GM23338 (cell line): ENCODE measurements around the gene CXorf65. TPM values are rescaled to one million over a fixed set of nuclear protein-coding genes. Genes with fewer than 3 reads are reported as not detected.

Experiments
- ATAC-seq: fragments of 200-7000 bp; cut with Tn5 transposase; 3 replicates; pipeline ENCODE4 v1.9.1; 2020
- DNase-seq: peaks from one replicate; pipeline ENCODE4 v3.0.0-alpha.2; 2015; ENCODE audit warnings: low spot score
- H2AFZ ChIP-seq: fragments of 200-600 bp; sonication (generic); 2 replicates; pipeline ENCODE4 v1.8.0; 2016; ENCODE audit warnings: antibody characterized with exemption, mild to moderate bottlenecking, moderate library complexity
- H3F3A ChIP-seq: fragments of 200-600 bp; sonication (generic); replicated peaks from 2 replicates; pipeline ENCODE4 v1.8.0; 2017; ENCODE audit warnings: antibody characterized with exemption, mixed run types, low read depth
- H3K27ac ChIP-seq: fragments of 200-600 bp; sonication (generic); 2 replicates; pipeline ENCODE4 v1.6.1; 2016; ENCODE audit warnings: low read depth
- H3K27me3 ChIP-seq: fragments of 200-600 bp; sonication (generic); 2 replicates; pipeline ENCODE4 v1.8.0; 2016; ENCODE audit warnings: mild to moderate bottlenecking, mixed run types, moderate library complexity; ENCODE audit not compliant: insufficient read depth
- H3K36me3 ChIP-seq: fragments of 200-600 bp; sonication (generic); 2 replicates; pipeline ENCODE4 v1.8.0; 2016; ENCODE audit warnings: mild to moderate bottlenecking; ENCODE audit not compliant: insufficient read depth
- H3K4me1 ChIP-seq: fragments of 200-600 bp; sonication (generic); 2 replicates; pipeline ENCODE4 v1.8.0; 2016; ENCODE audit warnings: mild to moderate bottlenecking, moderate library complexity; ENCODE audit not compliant: insufficient read depth
- H3K4me2 ChIP-seq: fragments of 200-600 bp; sonication (generic); 2 replicates; pipeline ENCODE4 v1.7.1; 2017; ENCODE audit warnings: mixed run types
- H3K4me3 ChIP-seq: fragments of 200-600 bp; sonication (generic); 2 replicates; pipeline ENCODE4 v1.6.1; 2016; ENCODE audit warnings: mixed run types
- H3K79me2 ChIP-seq: fragments of 200-600 bp; sonication (generic); replicated peaks from 2 replicates; pipeline ENCODE4 v1.8.0; 2017; ENCODE audit warnings: mild to moderate bottlenecking; ENCODE audit not compliant: insufficient read depth
- H3K9me2 ChIP-seq: fragments of 200-600 bp; sonication (generic); 2 replicates; pipeline ENCODE4 v1.8.0; 2017; ENCODE audit not compliant: insufficient read depth
- H4K20me1 ChIP-seq: fragments of 200-600 bp; sonication (generic); replicated peaks from 2 replicates; pipeline ENCODE4 v1.8.0; 2017; ENCODE audit warnings: mild to moderate bottlenecking; ENCODE audit not compliant: insufficient read depth
- H3K27ac Mint-ChIP-seq: 2 replicates; pipeline ENCODE4 v1.8.0; 2020; ENCODE audit warnings: inconsistent platforms, mild to moderate bottlenecking, moderate library complexity, mixed read lengths
- H3K27me3 Mint-ChIP-seq: 3 replicates; pipeline ENCODE4 v1.8.0; 2022; ENCODE audit warnings: low read depth, mild to moderate bottlenecking, moderate library complexity, mixed read lengths, inconsistent platforms; ENCODE audit not compliant: insufficient read depth, poor library complexity
- H3K36me3 Mint-ChIP-seq: 3 replicates; pipeline ENCODE4 v1.8.0; 2021; ENCODE audit warnings: low read depth, mild to moderate bottlenecking, inconsistent platforms, moderate library complexity, mixed read lengths
- H3K4me1 Mint-ChIP-seq: 3 replicates; pipeline ENCODE4 v1.8.0; 2020; ENCODE audit warnings: mild to moderate bottlenecking, inconsistent platforms, mixed read lengths
- H3K4me3 Mint-ChIP-seq: 3 replicates; pipeline ENCODE4 v1.8.0; 2021; ENCODE audit warnings: moderate library complexity, mild to moderate bottlenecking, inconsistent platforms, mixed read lengths
- H3K9me3 Mint-ChIP-seq: 3 replicates; pipeline ENCODE4 v1.8.0; 2020; ENCODE audit warnings: moderate library complexity, mild to moderate bottlenecking, inconsistent platforms, mixed read lengths
- CREB1 ChIP-seq: fragments of 250-450 bp; sonication (Bioruptor Pico); IDR thresholded peaks from 2 replicates; pipeline ENCODE4 v1.5.0; 2020; ENCODE audit warnings: low read depth, mild to moderate bottlenecking, moderate library complexity
- NANOG ChIP-seq: IDR thresholded peaks from 2 replicates; pipeline ENCODE4 v1.6.1; 2016; ENCODE audit warnings: antibody characterized with exemption, borderline replicate concordance
- POLR2AphosphoS5 ChIP-seq: IDR thresholded peaks from 2 replicates; pipeline ENCODE4 v1.6.1; 2016; ENCODE audit warnings: antibody characterized with exemption, low read depth
- STAT1 ChIP-seq: IDR thresholded peaks from one replicate; pipeline ENCODE4 v1.6.1; 2016; ENCODE audit warnings: antibody characterized with exemption; ENCODE audit not compliant: unreplicated experiment
- ZNF114 ChIP-seq: fragments of 250-450 bp; sonication (Bioruptor Pico); IDR thresholded peaks from 2 replicates; pipeline ENCODE4 v1.5.0; 2020; ENCODE audit warnings: mild to moderate bottlenecking, moderate library complexity
- ZNF331 ChIP-seq: fragments of 250-450 bp; sonication (Bioruptor Pico); IDR thresholded peaks from 2 replicates; pipeline ENCODE4 v1.5.0; 2020; ENCODE audit warnings: low read depth, mild to moderate bottlenecking, moderate library complexity
- polyA plus RNA-seq: library from polyadenylated mRNA; unstranded; fragments of >200 nt; fragmentation: Nextera tagmentation; extraction: Ambion mirVana; gene quantifications from 2 replicates; pipeline ENCODE4 v1.2.1, GENCODE V29; 2016
- total RNA-seq: library from RNA; depleted of rRNA; stranded (reverse); fragments of >200 nt; shearing (Covaris generic); gene quantifications from 2 replicates; pipeline ENCODE4 v1.2.3, GENCODE V29; 2014
- TF ChIP-seq, protein P1 (sequence below): IDR thresholded peaks from one replicate; pipeline ENCODE4 v1.6.1; 2018; ENCODE audit warnings: antibody characterized with exemption; ENCODE audit not compliant: unreplicated experiment
- TF ChIP-seq, protein P2 (sequence below), 2 experiments: fragments of 200-600 bp in 1 of 2; sonication (generic) in 1 of 2; conservative IDR thresholded peaks; 2 replicates each; pipeline versions ENCODE4 v1.5.1 to v1.6.1; 2016 to 2017; ENCODE audit warnings: antibody characterized with exemption in 2 of 2, low read depth in 2 of 2, mild to moderate bottlenecking in 2 of 2, moderate library complexity in 1 of 2

Gene CXorf65
- total and polyA plus RNA-seq, 2 experiments from 2014 or later = 0.79 TPM; not detected in 1

DNA sequence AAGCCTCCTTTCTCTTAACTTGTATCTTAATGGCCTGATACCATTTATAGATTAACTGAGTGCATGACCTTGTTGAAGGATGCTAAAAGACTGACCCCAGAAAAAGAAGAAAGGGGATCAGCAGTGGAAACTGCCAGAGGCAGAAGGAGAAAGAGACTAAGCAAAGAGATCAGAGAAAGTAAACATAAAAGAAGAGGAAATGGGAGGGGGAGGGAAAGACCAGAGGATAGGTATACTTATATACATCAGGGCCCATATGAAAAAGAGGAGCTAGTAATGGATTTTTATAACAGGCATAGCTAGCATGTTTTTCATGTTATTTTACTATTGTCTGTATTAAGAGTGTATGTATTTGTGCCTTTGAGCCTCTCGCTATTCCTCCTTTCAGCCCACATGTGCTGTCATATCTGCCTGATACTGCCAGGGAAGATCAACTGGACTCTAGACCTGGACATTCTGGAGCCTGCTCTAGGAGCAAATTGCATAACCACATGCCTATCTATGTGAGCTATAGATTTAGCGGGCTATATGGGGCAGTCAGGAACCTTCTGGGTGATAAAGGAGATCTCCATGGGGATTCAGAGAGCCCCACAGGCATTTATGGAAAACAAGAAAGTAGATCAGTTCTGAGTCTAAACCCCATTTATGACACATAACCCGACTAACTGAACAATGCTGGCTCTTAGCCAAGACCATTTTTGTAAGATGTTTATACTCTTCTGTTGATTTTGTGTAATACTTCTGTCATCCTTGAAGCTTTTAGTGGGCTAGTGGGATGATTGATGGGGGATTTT, 25.0 kb downstream of the CXorf65 start (continued):
- TF ChIP-seq, protein P1, sequence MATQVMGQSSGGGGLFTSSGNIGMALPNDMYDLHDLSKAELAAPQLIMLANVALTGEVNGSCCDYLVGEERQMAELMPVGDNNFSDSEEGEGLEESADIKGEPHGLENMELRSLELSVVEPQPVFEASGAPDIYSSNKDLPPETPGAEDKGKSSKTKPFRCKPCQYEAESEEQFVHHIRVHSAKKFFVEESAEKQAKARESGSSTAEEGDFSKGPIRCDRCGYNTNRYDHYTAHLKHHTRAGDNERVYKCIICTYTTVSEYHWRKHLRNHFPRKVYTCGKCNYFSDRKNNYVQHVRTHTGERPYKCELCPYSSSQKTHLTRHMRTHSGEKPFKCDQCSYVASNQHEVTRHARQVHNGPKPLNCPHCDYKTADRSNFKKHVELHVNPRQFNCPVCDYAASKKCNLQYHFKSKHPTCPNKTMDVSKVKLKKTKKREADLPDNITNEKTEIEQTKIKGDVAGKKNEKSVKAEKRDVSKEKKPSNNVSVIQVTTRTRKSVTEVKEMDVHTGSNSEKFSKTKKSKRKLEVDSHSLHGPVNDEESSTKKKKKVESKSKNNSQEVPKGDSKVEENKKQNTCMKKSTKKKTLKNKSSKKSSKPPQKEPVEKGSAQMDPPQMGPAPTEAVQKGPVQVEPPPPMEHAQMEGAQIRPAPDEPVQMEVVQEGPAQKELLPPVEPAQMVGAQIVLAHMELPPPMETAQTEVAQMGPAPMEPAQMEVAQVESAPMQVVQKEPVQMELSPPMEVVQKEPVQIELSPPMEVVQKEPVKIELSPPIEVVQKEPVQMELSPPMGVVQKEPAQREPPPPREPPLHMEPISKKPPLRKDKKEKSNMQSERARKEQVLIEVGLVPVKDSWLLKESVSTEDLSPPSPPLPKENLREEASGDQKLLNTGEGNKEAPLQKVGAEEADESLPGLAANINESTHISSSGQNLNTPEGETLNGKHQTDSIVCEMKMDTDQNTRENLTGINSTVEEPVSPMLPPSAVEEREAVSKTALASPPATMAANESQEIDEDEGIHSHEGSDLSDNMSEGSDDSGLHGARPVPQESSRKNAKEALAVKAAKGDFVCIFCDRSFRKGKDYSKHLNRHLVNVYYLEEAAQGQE = no peak

DNA sequence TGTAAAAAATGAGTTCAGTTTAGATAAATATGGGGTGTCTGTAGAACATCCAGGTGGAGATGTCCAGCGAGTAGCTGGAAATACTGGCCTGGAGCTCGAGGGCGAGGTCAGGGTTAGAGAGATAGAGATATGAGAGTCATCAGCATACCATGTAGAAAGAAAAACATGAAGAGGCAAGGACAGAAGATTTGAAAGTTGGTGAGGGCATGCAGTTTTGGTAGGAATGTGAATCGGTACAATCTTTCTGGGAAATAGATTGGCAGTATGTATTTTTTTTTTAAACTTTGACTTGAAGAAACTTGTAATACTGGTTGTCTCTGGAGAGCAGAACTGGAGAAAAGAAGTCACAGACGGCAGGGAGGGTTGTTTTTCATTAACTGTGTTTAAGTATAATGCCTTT, 36.0 kb downstream of the CXorf65 start:
- H3K4me1 ChIP-seq = peaks cover 5% of the 10 kb centered on the region; the same call in 1 of the 2 replicates
- Mint-ChIP-seq H3K27me3 (peaks cover 6% of the 10 kb centered on the region), H3K4me3 (no peak overlapping the region), H3K27ac (no peak overlapping the region), H3K4me1 (peaks cover 5% of the 10 kb centered on the region; the same call in 2 of the 3 replicates), H3K36me3 (peaks cover 2% of the 10 kb centered on the region; the same call in 1 of the 3 replicates), H3K9me3 (no peaks in the 10 kb centered on the region)
- no peaks in the 10 kb centered on the region for H3K27me3 ChIP-seq
- ATAC-seq (no peak), DNase-seq (no peak)
- H3K9me2 ChIP-seq = no peaks in the 10 kb centered on the region
- H3K27ac ChIP-seq = no peak overlapping the region
- H3F3A ChIP-seq = no peaks in the 10 kb centered on the region
- no peak overlapping the region for H3K4me3 ChIP-seq
- H3K4me2 ChIP-seq = no peak overlapping the region
- peaks cover 22% of the 10 kb centered on the region for H3K79me2 ChIP-seq
- H2AFZ ChIP-seq = no peak overlapping the region
- H3K36me3 ChIP-seq = no peaks in the 10 kb centered on the region
- no peaks in the 10 kb centered on the region for H4K20me1 ChIP-seq
- TF ChIP-seq NANOG (no peak), ZNF331 (no peak), ZNF114 (CRISPR knock-in tag) (no peak), POLR2AphosphoS5 (no peak), STAT1 (no peak), CREB1 (no peak)
- TF ChIP-seq, protein P1 = no peak
- TF ChIP-seq, protein P2, sequence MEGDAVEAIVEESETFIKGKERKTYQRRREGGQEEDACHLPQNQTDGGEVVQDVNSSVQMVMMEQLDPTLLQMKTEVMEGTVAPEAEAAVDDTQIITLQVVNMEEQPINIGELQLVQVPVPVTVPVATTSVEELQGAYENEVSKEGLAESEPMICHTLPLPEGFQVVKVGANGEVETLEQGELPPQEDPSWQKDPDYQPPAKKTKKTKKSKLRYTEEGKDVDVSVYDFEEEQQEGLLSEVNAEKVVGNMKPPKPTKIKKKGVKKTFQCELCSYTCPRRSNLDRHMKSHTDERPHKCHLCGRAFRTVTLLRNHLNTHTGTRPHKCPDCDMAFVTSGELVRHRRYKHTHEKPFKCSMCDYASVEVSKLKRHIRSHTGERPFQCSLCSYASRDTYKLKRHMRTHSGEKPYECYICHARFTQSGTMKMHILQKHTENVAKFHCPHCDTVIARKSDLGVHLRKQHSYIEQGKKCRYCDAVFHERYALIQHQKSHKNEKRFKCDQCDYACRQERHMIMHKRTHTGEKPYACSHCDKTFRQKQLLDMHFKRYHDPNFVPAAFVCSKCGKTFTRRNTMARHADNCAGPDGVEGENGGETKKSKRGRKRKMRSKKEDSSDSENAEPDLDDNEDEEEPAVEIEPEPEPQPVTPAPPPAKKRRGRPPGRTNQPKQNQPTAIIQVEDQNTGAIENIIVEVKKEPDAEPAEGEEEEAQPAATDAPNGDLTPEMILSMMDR (conservative IDR thresholded peaks at IDR 0.05; ENCODE audit: low read depth in 2 of 2) = no peak
